Rectal smooth muscle tissue (tissue), 1 donor: ENCODE data around the gene SNTB2.

Source experiments
- H3K27ac ChIP-seq: one replicate; pipeline ENCODE4 v1.7.0; 2013; ENCODE audit warnings: low read depth, low read length, inconsistent platforms
- H3K27me3 ChIP-seq: one replicate; pipeline ENCODE4 v1.7.0; 2013; ENCODE audit warnings: low read length; ENCODE audit not compliant: control insufficient read depth, insufficient read depth
- H3K36me3 ChIP-seq: one replicate; pipeline ENCODE4 v1.7.0; 2013; ENCODE audit warnings: low read length; ENCODE audit not compliant: control insufficient read depth, insufficient read depth
- H3K4me1 ChIP-seq: one replicate; pipeline ENCODE4 v1.7.0; 2013; ENCODE audit warnings: low read length; ENCODE audit not compliant: control insufficient read depth, insufficient read depth
- H3K4me3 ChIP-seq: one replicate; pipeline ENCODE4 v1.7.0; 2013; ENCODE audit warnings: low read length
- H3K9ac ChIP-seq: one replicate; pipeline ENCODE4 v1.7.0; 2013; ENCODE audit warnings: low read length

The SNTB2 gene

GRCh38 chr16:69329369-69330285 is 142.7 kb downstream of the SNTB2 start:
- H3K36me3 ChIP-seq = peaks cover 22% of the 10 kb centered on the region
- H3K4me3 ChIP-seq = peak overlapping the region; percentile 80
- H3K27me3 ChIP-seq = no peaks in the 10 kb centered on the region
- H3K27ac ChIP-seq = peak overlapping the region; percentile 91
- H3K9ac ChIP-seq = peak overlapping the region; percentile 63
- peaks cover 8% of the 10 kb centered on the region for H3K4me1 ChIP-seq

- Histone ChIP-seq H3K27me3 (no peaks in the 10 kb centered on the region), H3K27ac (peak within 1 kb of the TSS; percentile 91), H3K4me3 (peak within 1 kb of the TSS; percentile 80), H3K36me3 (peaks cover 29% of the 10 kb centered on the region), H3K9ac (peak within 1 kb of the TSS; percentile 78), H3K4me1 (peaks cover 8% of the 10 kb centered on the region)
These were observed 143.5 kb downstream of the SNTB2 start, which contains the start of gene PDF for GRCh38 chr16:69330286-69331109. TSS of gene PDF (minus strand) at chr16:69330588. CDS start at chr16:69330570, 18 bp downstream.

GRCh38 chr16:69334696-69335095 is 147.7 kb downstream of the SNTB2 start:
- H3K4me1 ChIP-seq = peaks cover 4% of the 10 kb centered on the region
- H3K36me3 ChIP-seq = peaks cover 30% of the 10 kb centered on the region
- H3K27ac ChIP-seq = no peak overlapping the region
- H3K27me3 ChIP-seq = no peaks in the 10 kb centered on the region
- no peak overlapping the region for H3K4me3 ChIP-seq
- no peak overlapping the region for H3K9ac ChIP-seq

- Histone ChIP-seq H3K4me1 (peaks cover 8% of the 10 kb centered on the region), H3K27me3 (no peaks in the 10 kb centered on the region), H3K4me3 (peak overlapping the region; percentile 90), H3K36me3 (peaks cover 20% of the 10 kb centered on the region), H3K9ac (peak overlapping the region; percentile 63), H3K27ac (peak overlapping the region; percentile 81)
These were observed 151.8 kb downstream of the SNTB2 start for GRCh38 chr16:69338557-69339288.

GRCh38 chr16:69339289-69340094 is 152.5 kb downstream of the SNTB2 start, which contains the start of the genes COG8 and NIP7:
TSS of gene COG8 (minus strand) at chr16:69339564. CDS start at chr16:69339552, 12 bp downstream.
TSS of gene NIP7 (plus strand) at chr16:69339772. CDS start at chr16:69339830, 58 bp downstream.
- H3K4me1 ChIP-seq = peaks cover 8% of the 10 kb centered on the region
- H3K27me3 ChIP-seq = no peaks in the 10 kb centered on the region
- peak within 1 kb of the TSS; percentile 75 for H3K9ac ChIP-seq
- peak within 1 kb of the TSS; percentile 81 for H3K27ac ChIP-seq
- H3K4me3 ChIP-seq = peak within 1 kb of the TSS; percentile 90
- peaks cover 12% of the 10 kb centered on the region for H3K36me3 ChIP-seq

GRCh38 chr16:69340095-69340644 is 153.2 kb downstream of the SNTB2 start:
- no peaks in the 10 kb centered on the region for H3K27me3 ChIP-seq
- H3K36me3 ChIP-seq = peaks cover 5% of the 10 kb centered on the region

GRCh38 chr16:69344171-69344570 is 157.2 kb downstream of the SNTB2 start:
- H3K27me3 ChIP-seq = no peaks in the 10 kb centered on the region
- H3K36me3 ChIP-seq = no peaks in the 10 kb centered on the region
- H3K27ac ChIP-seq = no peak overlapping the region
- no peak overlapping the region for H3K4me3 ChIP-seq
- H3K9ac ChIP-seq = no peak overlapping the region
- peaks cover 4% of the 10 kb centered on the region for H3K4me1 ChIP-seq

More at GRCh38 chr16:69340095-69340644, 153.2 kb downstream of the SNTB2 start:
- Histone ChIP-seq H3K4me1 (peaks cover 8% of the 10 kb centered on the region), H3K9ac (peak overlapping the region; percentile 75), H3K4me3 (peak overlapping the region; percentile 90), H3K27ac (peak overlapping the region; percentile 60)

- H3K4me1 ChIP-seq = no peaks in the 10 kb centered on the region
- no peak overlapping the region for H3K27ac ChIP-seq
- H3K9ac ChIP-seq = no peak overlapping the region
- no peaks in the 10 kb centered on the region for H3K27me3 ChIP-seq
- H3K36me3 ChIP-seq = no peaks in the 10 kb centered on the region
- no peak overlapping the region for H3K4me3 ChIP-seq
These were observed 159.0 kb downstream of the SNTB2 start for GRCh38 chr16:69345923-69346322.

GRCh38 chr16:69346683-69347082 is 159.7 kb downstream of the SNTB2 start:
- H3K4me3 ChIP-seq = no peak overlapping the region
- H3K9ac ChIP-seq = no peak overlapping the region
- no peaks in the 10 kb centered on the region for H3K27me3 ChIP-seq
- no peaks in the 10 kb centered on the region for H3K36me3 ChIP-seq
- H3K27ac ChIP-seq = no peak overlapping the region
- H3K4me1 ChIP-seq = no peaks in the 10 kb centered on the region

GRCh38 chr16:69348222-69348621 is 161.3 kb downstream of the SNTB2 start:
- no peak overlapping the region for H3K27ac ChIP-seq
- H3K4me1 ChIP-seq = no peaks in the 10 kb centered on the region
- no peak overlapping the region for H3K4me3 ChIP-seq
- peaks cover 2% of the 10 kb centered on the region for H3K36me3 ChIP-seq
- H3K9ac ChIP-seq = no peak overlapping the region
- H3K27me3 ChIP-seq = no peaks in the 10 kb centered on the region

GRCh38 chr16:69349536-69349935 is 162.6 kb downstream of the SNTB2 start:
- Histone ChIP-seq H3K36me3 (peaks cover 2% of the 10 kb centered on the region), H3K4me3 (no peak overlapping the region), H3K27me3 (no peaks in the 10 kb centered on the region), H3K9ac (no peak overlapping the region), H3K27ac (no peak overlapping the region), H3K4me1 (no peaks in the 10 kb centered on the region)
